Neural cell (in vitro differentiated cells): Measurements from ENCODE around the gene NELL1. TPM values are rescaled to one million over a fixed set of nuclear protein-coding genes. Genes with fewer than 3 reads are reported as not detected.

Source experiments
- H2AFZ ChIP-seq: fragments of 200-600, 300-800 bp; sonication (generic), shearing (Covaris generic); 2 replicates; pipeline ENCODE4 v1.6.0; 2014; ENCODE audit warnings: low read depth, mild to moderate bottlenecking, antibody characterized with exemption, low read length, moderate library complexity
- H3F3A ChIP-seq: fragments of 200-600 bp; shearing (Covaris generic); 2 replicates; pipeline ENCODE4 v1.6.1; 2016; ENCODE audit warnings: mild to moderate bottlenecking, moderate library complexity, mixed read lengths, antibody characterized with exemption, low read length; ENCODE audit not compliant: insufficient read depth, poor library complexity, severe bottlenecking
- H3K27ac ChIP-seq: fragments of 200-600, 300-800 bp; sonication (generic), shearing (Covaris generic); 2 replicates; pipeline ENCODE4 v1.5.1; 2014; ENCODE audit warnings: mild to moderate bottlenecking, low read length, moderate library complexity
- H3K27me3 ChIP-seq: fragments of 300-800, 200-600 bp; sonication (generic), shearing (Covaris generic); 2 replicates; pipeline ENCODE4 v1.6.0; 2014; ENCODE audit warnings: mild to moderate bottlenecking, low read depth, low read length, moderate library complexity; ENCODE audit not compliant: insufficient read depth
- H3K36me3 ChIP-seq: fragments of 300-800, 200-600 bp; sonication (generic), shearing (Covaris generic); 2 replicates; pipeline ENCODE4 v1.5.1; 2014; ENCODE audit warnings: mild to moderate bottlenecking, antibody characterized with exemption, low read length, moderate library complexity; ENCODE audit not compliant: insufficient read depth
- H3K4me2 ChIP-seq: fragments of 300-800, 200-600 bp; sonication (generic), shearing (Covaris generic); 2 replicates; pipeline ENCODE4 v1.6.0; 2014; ENCODE audit warnings: mild to moderate bottlenecking, low read length
- H3K4me3 ChIP-seq: fragments of 300-800, 200-600 bp; sonication (generic), shearing (Covaris generic); 2 replicates; pipeline ENCODE4 v1.5.1; 2014; ENCODE audit warnings: mild to moderate bottlenecking, low read length, moderate library complexity
- H3K79me2 ChIP-seq: fragments of 200-600 bp; shearing (Covaris generic); replicated peaks from 2 replicates; pipeline ENCODE4 v1.6.0; 2014; ENCODE audit warnings: mild to moderate bottlenecking, low read length, moderate library complexity; ENCODE audit not compliant: insufficient read depth
- H3K9ac ChIP-seq: fragments of 300-800, 200-600 bp; sonication (generic), shearing (Covaris generic); 2 replicates; pipeline ENCODE4 v1.6.1; 2016; ENCODE audit warnings: mild to moderate bottlenecking, low read length, mixed read lengths
- H3K9me2 ChIP-seq: fragments of 200-600 bp; shearing (Covaris generic); 2 replicates; pipeline ENCODE4 v1.6.1; 2016; ENCODE audit warnings: mild to moderate bottlenecking, low read length, mixed read lengths; ENCODE audit not compliant: insufficient read depth
- H3K9me3 ChIP-seq: fragments of 200-600, 300-800 bp; sonication (generic), shearing (Covaris generic); 2 replicates; pipeline ENCODE4 v1.6.1; 2016; ENCODE audit warnings: mild to moderate bottlenecking, mixed run types, low read length, moderate library complexity, mixed read lengths
- H4K20me1 ChIP-seq: fragments of 200-600 bp; shearing (Covaris generic); 2 replicates; pipeline ENCODE4 v1.6.1; 2016; ENCODE audit warnings: mild to moderate bottlenecking, mixed run types; ENCODE audit not compliant: insufficient read depth
- EP300 ChIP-seq: fragments of 450-650 bp; conservative IDR thresholded peaks from 2 replicates; pipeline ENCODE4 v1.6.1; 2014; ENCODE audit warnings: antibody characterized with exemption, mild to moderate bottlenecking, moderate library complexity; ENCODE audit not compliant: poor library complexity, severe bottlenecking
- EZH2 ChIP-seq: fragments of 200-600, 300-800 bp; shearing (Covaris generic), sonication (generic); IDR thresholded peaks from 2 replicates; pipeline ENCODE4 v1.6.1; 2014; ENCODE audit warnings: antibody characterized with exemption, low read length, borderline replicate concordance, mild to moderate bottlenecking; ENCODE audit not compliant: insufficient read depth, poor library complexity, severe bottlenecking
- MXI1 ChIP-seq: fragments of 450-650 bp; conservative IDR thresholded peaks from 2 replicates; pipeline ENCODE4 v1.6.1; 2014; ENCODE audit warnings: antibody characterized with exemption, mild to moderate bottlenecking; ENCODE audit not compliant: poor library complexity, severe bottlenecking
- POLR2AphosphoS5 ChIP-seq: IDR thresholded peaks from 2 replicates; pipeline ENCODE4 v1.6.1; 2012
- RAD21 ChIP-seq: fragments of 450-650 bp; conservative IDR thresholded peaks from 2 replicates; pipeline ENCODE4 v1.6.1; 2014; ENCODE audit warnings: antibody characterized with exemption, mild to moderate bottlenecking, moderate library complexity
- SMC3 ChIP-seq: fragments of 450-650 bp; conservative IDR thresholded peaks from 2 replicates; pipeline ENCODE4 v1.6.1; 2014; ENCODE audit warnings: antibody characterized with exemption, mild to moderate bottlenecking, moderate library complexity; ENCODE audit not compliant: poor library complexity
- TAF1 ChIP-seq: IDR thresholded peaks from 2 replicates; pipeline ENCODE4 v1.6.1; 2012; ENCODE audit warnings: low read depth
- polyA plus RNA-seq: library from polyadenylated mRNA; depleted of rRNA; stranded (reverse); fragments of >200 nt; gene quantifications from 2 replicates; pipeline ENCODE4 v1.2.3, GENCODE V29; 2014
- TF ChIP-seq, protein P1 (sequence below): IDR thresholded peaks from 2 replicates; pipeline ENCODE4 v1.6.1; 2012; ENCODE audit warnings: borderline replicate concordance
- TF ChIP-seq, protein P2 (sequence below): fragments of 450-650 bp; IDR thresholded peaks from 2 replicates; pipeline ENCODE4 v1.5.1; 2014; ENCODE audit warnings: antibody characterized with exemption, mild to moderate bottlenecking, moderate library complexity; ENCODE audit not compliant: poor library complexity, severe bottlenecking

The NELL1 gene
- polyA plus RNA-seq, 1 donor from 2014 or later: 70.4 TPM

GRCh38 chr11:21144531-21144930, 475.1 kb downstream of the NELL1 start:
- Histone ChIP-seq H3K27ac (peak overlapping the region; percentile 79), H2AFZ (no peak overlapping the region), H3K9ac (peak overlapping the region; percentile 13), H3K4me3 (peak overlapping the region; percentile 33), H3F3A (no peaks in the 10 kb centered on the region), H3K9me3 (no peaks in the 10 kb centered on the region), H3K4me2 (peak overlapping the region; percentile 32), H3K27me3 (no peaks in the 10 kb centered on the region), H4K20me1 (no peaks in the 10 kb centered on the region), H3K79me2 (no peaks in the 10 kb centered on the region), H3K36me3 (no peaks in the 10 kb centered on the region), H3K9me2 (no peaks in the 10 kb centered on the region)
- TF ChIP-seq POLR2AphosphoS5: peak; percentile 74
- peak; percentile 45 for TF ChIP-seq RAD21
- no peak for TF ChIP-seq EZH2
- peak; percentile 90 for TF ChIP-seq EP300
- TF ChIP-seq SMC3: peak; percentile 36

DNA sequence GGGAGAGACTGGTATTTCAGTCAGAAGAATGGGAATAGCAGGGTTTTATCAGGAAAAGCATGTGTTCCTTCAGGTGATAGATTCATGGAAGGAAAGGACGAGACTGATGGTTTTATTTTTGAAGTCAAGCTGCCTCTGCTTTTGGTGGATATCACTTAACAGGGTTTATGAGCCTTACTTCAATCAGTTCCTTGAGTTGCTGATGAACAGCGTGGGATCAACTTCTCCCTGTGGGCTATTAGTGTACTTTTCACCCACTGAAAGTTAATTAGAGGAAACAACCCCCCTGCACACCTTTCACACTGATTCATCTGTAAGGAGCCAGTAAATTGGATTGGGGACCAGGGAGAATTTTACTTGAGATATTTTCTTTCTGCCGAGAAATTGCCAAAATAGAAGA, 479.0 kb downstream of the NELL1 start:
- no peak overlapping the region for H3K9ac ChIP-seq
- no peak overlapping the region for H2AFZ ChIP-seq
- H3K79me2 ChIP-seq: no peaks in the 10 kb centered on the region
- H3K27me3 ChIP-seq: no peaks in the 10 kb centered on the region
- H3K4me2 ChIP-seq: no peak overlapping the region
- no peaks in the 10 kb centered on the region for H4K20me1 ChIP-seq
- H3F3A ChIP-seq: no peaks in the 10 kb centered on the region
- no peaks in the 10 kb centered on the region for H3K9me3 ChIP-seq
- no peak overlapping the region for H3K4me3 ChIP-seq
- H3K36me3 ChIP-seq: no peaks in the 10 kb centered on the region
- no peaks in the 10 kb centered on the region for H3K9me2 ChIP-seq
- H3K27ac ChIP-seq: no peak overlapping the region
- TF ChIP-seq RAD21 (no peak), EP300 (no peak), SMC3 (no peak), TAF1 (no peak), MXI1 (no peak), EZH2 (no peak), POLR2AphosphoS5 (no peak)
- TF ChIP-seq, protein P1, sequence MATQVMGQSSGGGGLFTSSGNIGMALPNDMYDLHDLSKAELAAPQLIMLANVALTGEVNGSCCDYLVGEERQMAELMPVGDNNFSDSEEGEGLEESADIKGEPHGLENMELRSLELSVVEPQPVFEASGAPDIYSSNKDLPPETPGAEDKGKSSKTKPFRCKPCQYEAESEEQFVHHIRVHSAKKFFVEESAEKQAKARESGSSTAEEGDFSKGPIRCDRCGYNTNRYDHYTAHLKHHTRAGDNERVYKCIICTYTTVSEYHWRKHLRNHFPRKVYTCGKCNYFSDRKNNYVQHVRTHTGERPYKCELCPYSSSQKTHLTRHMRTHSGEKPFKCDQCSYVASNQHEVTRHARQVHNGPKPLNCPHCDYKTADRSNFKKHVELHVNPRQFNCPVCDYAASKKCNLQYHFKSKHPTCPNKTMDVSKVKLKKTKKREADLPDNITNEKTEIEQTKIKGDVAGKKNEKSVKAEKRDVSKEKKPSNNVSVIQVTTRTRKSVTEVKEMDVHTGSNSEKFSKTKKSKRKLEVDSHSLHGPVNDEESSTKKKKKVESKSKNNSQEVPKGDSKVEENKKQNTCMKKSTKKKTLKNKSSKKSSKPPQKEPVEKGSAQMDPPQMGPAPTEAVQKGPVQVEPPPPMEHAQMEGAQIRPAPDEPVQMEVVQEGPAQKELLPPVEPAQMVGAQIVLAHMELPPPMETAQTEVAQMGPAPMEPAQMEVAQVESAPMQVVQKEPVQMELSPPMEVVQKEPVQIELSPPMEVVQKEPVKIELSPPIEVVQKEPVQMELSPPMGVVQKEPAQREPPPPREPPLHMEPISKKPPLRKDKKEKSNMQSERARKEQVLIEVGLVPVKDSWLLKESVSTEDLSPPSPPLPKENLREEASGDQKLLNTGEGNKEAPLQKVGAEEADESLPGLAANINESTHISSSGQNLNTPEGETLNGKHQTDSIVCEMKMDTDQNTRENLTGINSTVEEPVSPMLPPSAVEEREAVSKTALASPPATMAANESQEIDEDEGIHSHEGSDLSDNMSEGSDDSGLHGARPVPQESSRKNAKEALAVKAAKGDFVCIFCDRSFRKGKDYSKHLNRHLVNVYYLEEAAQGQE: no peak
- TF ChIP-seq, protein P2, sequence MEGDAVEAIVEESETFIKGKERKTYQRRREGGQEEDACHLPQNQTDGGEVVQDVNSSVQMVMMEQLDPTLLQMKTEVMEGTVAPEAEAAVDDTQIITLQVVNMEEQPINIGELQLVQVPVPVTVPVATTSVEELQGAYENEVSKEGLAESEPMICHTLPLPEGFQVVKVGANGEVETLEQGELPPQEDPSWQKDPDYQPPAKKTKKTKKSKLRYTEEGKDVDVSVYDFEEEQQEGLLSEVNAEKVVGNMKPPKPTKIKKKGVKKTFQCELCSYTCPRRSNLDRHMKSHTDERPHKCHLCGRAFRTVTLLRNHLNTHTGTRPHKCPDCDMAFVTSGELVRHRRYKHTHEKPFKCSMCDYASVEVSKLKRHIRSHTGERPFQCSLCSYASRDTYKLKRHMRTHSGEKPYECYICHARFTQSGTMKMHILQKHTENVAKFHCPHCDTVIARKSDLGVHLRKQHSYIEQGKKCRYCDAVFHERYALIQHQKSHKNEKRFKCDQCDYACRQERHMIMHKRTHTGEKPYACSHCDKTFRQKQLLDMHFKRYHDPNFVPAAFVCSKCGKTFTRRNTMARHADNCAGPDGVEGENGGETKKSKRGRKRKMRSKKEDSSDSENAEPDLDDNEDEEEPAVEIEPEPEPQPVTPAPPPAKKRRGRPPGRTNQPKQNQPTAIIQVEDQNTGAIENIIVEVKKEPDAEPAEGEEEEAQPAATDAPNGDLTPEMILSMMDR: no peak
